Neutrophil (primary cell): ENCODE data around the gene COL12A1.

Experiments used
- H3K27ac ChIP-seq: fragments of 200-600 bp; sonication (generic); 2 replicates; pipeline ENCODE4 v1.5.1; 2016; ENCODE audit warnings: mild to moderate bottlenecking, moderate library complexity
- H3K27me3 ChIP-seq: fragments of 200-600 bp; sonication (generic); 2 replicates; pipeline ENCODE4 v1.6.0; 2016; ENCODE audit warnings: mild to moderate bottlenecking
- H3K36me3 ChIP-seq: fragments of 200-600 bp; sonication (generic); 2 replicates; pipeline ENCODE4 v1.5.1; 2017
- H3K4me1 ChIP-seq, 2 experiments: fragments of 200-600 bp in 1 of 2; sonication (generic) in 1 of 2; 1 replicate in 1 of 2; 2 replicates in 1 of 2; pipeline versions ENCODE4 v1.5.1 to v1.6.1; 2013 to 2016; ENCODE audit warnings: low read depth in 1 of 2, low read length in 1 of 2, mild to moderate bottlenecking in 1 of 2, moderate library complexity in 1 of 2; ENCODE audit not compliant: control insufficient read depth in 1 of 2, insufficient read depth in 1 of 2
- H3K4me3 ChIP-seq, 2 experiments: fragments of 200-600 bp in 1 of 2; sonication (generic) in 1 of 2; 1 replicate in 1 of 2; 2 replicates in 1 of 2; pipeline ENCODE4 v1.5.1; 2013 to 2016; ENCODE audit warnings: low read depth in 1 of 2, low read length in 1 of 2, mild to moderate bottlenecking in 1 of 2, moderate library complexity in 1 of 2
- H3K9me3 ChIP-seq: fragments of 200-600 bp; sonication (generic); 2 replicates; pipeline ENCODE4 v1.5.1; 2016
- CTCF ChIP-seq: fragments of 200-600 bp; sonication (generic); IDR thresholded peaks from 2 replicates; pipeline ENCODE4 v1.5.1; 2016; ENCODE audit warnings: antibody characterized with exemption

COL12A1 gene

GRCh38 chr6:75079589-75079988, 126.3 kb downstream of the COL12A1 start:
- Histone ChIP-seq H3K4me3 (no peak overlapping the region), H3K4me1 (no peaks in the 10 kb centered on the region), H3K27ac (no peak overlapping the region), H3K9me3 (no peaks in the 10 kb centered on the region), H3K36me3 (no peaks in the 10 kb centered on the region), H3K27me3 (peaks cover 13% of the 10 kb centered on the region)
- no peak for TF ChIP-seq CTCF

- no peaks in the 10 kb centered on the region for H3K4me1 ChIP-seq
- H3K36me3 ChIP-seq: no peaks in the 10 kb centered on the region
- H3K27me3 ChIP-seq: no peaks in the 10 kb centered on the region
- H3K9me3 ChIP-seq: no peaks in the 10 kb centered on the region
- H3K4me3 ChIP-seq: no peak overlapping the region
- no peak for TF ChIP-seq CTCF
- H3K27ac ChIP-seq: no peak overlapping the region
These were observed 128.2 kb downstream of the COL12A1 start for GRCh38 chr6:75077701-75078100.

GRCh38 chr6:75076009-75076408, 129.8 kb downstream of the COL12A1 start:
- TF ChIP-seq CTCF: no peak
- Histone ChIP-seq H3K4me3 (no peak overlapping the region), H3K4me1 (no peaks in the 10 kb centered on the region), H3K27ac (no peak overlapping the region), H3K9me3 (no peaks in the 10 kb centered on the region), H3K27me3 (no peaks in the 10 kb centered on the region), H3K36me3 (no peaks in the 10 kb centered on the region)

- TF ChIP-seq CTCF: no peak
- H3K4me3 ChIP-seq: no peak overlapping the region
- no peaks in the 10 kb centered on the region for H3K4me1 ChIP-seq
- H3K36me3 ChIP-seq: no peaks in the 10 kb centered on the region
- H3K27ac ChIP-seq: no peak overlapping the region
- H3K27me3 ChIP-seq: no peaks in the 10 kb centered on the region
- no peaks in the 10 kb centered on the region for H3K9me3 ChIP-seq
These were observed 135.6 kb downstream of the COL12A1 start for GRCh38 chr6:75070244-75070643.

- Histone ChIP-seq H3K27me3 (no peaks in the 10 kb centered on the region), H3K27ac (no peak overlapping the region), H3K4me3 (no peak overlapping the region), H3K36me3 (no peaks in the 10 kb centered on the region), H3K9me3 (no peaks in the 10 kb centered on the region), H3K4me1 (no peaks in the 10 kb centered on the region)
- no peak for TF ChIP-seq CTCF
These were observed 140.3 kb downstream of the COL12A1 start for GRCh38 chr6:75065523-75065922.

GRCh38 chr6:75052491-75052890, 153.4 kb downstream of the COL12A1 start:
- Histone ChIP-seq H3K36me3 (no peaks in the 10 kb centered on the region), H3K9me3 (no peaks in the 10 kb centered on the region), H3K4me1 (no peaks in the 10 kb centered on the region), H3K27me3 (no peaks in the 10 kb centered on the region), H3K27ac (no peak overlapping the region), H3K4me3 (no peak overlapping the region)
- TF ChIP-seq CTCF: no peak
